K562 (cell line): ENCODE results near the gene NCKIPSD. TPM values are rescaled to one million over a fixed set of nuclear protein-coding genes. Genes with fewer than 3 reads are reported as not detected.

Experiments
- CXXC5 ChIP-seq: fragments of 250-450 bp; sonication (Bioruptor Pico); IDR thresholded peaks from 2 replicates; pipeline ENCODE4 v1.8.0; 2022; ENCODE audit warnings: inconsistent platforms, mild to moderate bottlenecking, moderate library complexity
- ETV1 ChIP-seq: fragments of 450-650 bp; conservative IDR thresholded peaks from 2 replicates; pipeline ENCODE4 v1.6.1; 2016; ENCODE audit warnings: missing genetic modification characterization, control low read depth, low read depth, missing compliant biosample characterization
- FUS ChIP-seq: fragments of 200-400 bp; formaldehyde crosslinking; optimal IDR thresholded peaks from 2 replicates; pipeline ENCODE3; 2017; ENCODE audit warnings: low read depth, low read length
- HDAC1 ChIP-seq, 2 experiments: fragments of 450-650 bp; IDR thresholded peaks; 2 replicates each; pipeline ENCODE4 v1.6.1; 2016 to 2017; ENCODE audit warnings: inconsistent platforms in 1 of 2, mild to moderate bottlenecking in 1 of 2, moderate library complexity in 1 of 2
- HDAC8 ChIP-seq: fragments of 450-650 bp; IDR thresholded peaks from 2 replicates; pipeline ENCODE4 v1.6.1; 2016; ENCODE audit warnings: mild to moderate bottlenecking, missing genetic modification characterization, moderate library complexity, missing compliant biosample characterization
- KDM2B ChIP-seq: fragments of 250-450 bp; sonication (Bioruptor Pico); IDR thresholded peaks from 2 replicates; pipeline ENCODE4 v1.8.0; 2021; ENCODE audit warnings: mild to moderate bottlenecking, moderate library complexity
- NR2C2 ChIP-seq, 2 experiments: fragments of 200-800 bp in 1 of 2; sonication (Bioruptor generic) in 1 of 2; sonication (generic) in 1 of 2; formaldehyde crosslinking in 1 of 2; IDR thresholded peaks; 2 replicates each; pipeline versions ENCODE4 v1.6.1 to v1.8.0; 2016 to 2022; ENCODE audit warnings: mild to moderate bottlenecking in 1 of 2, missing compliant biosample characterization in 1 of 2, missing genetic modification characterization in 1 of 2, missing genetic modification reagents in 1 of 2
- RHOXF2B ChIP-seq: fragments of 250-450 bp; sonication (Bioruptor Pico); conservative IDR thresholded peaks from 2 replicates; pipeline ENCODE4 v1.5.1; 2021
- TEAD2 ChIP-seq: fragments of 450-650 bp; IDR thresholded peaks from 2 replicates; pipeline ENCODE4 v1.6.1; 2016; ENCODE audit warnings: missing genetic modification characterization, control low read depth, missing compliant biosample characterization
- TRIM24 ChIP-seq, 2 experiments: fragments of 450-650 bp; IDR thresholded peaks; 2 replicates each; pipeline ENCODE4 v1.6.1; 2016
- ZBTB17 ChIP-seq: fragments of 450-650 bp; formaldehyde crosslinking; IDR thresholded peaks from 2 replicates; pipeline ENCODE4 v1.4.0; 2020; ENCODE audit warnings: mild to moderate bottlenecking
- ZC3H8 ChIP-seq: fragments of 450-650 bp; IDR thresholded peaks from 2 replicates; pipeline ENCODE4 v1.6.1; 2017
- polyA plus RNA-seq, 8 experiments: library from polyadenylated mRNA; depleted of rRNA in 4 of 8; stranded (reverse) in 5 of 8; unstranded in 3 of 8; fragments of >200 nt; fragmentation: Nextera tagmentation in 2 of 8; fragmentation: Illumina TruSeq in 1 of 8; extraction: Ambion mirVana in 2 of 8; extraction: Trizol in 1 of 8; gene quantifications; 2 replicates each; pipeline versions ENCODE4 v1.2.1 to v1.2.3, GENCODE V29; 2011 to 2014; ENCODE audit warnings: inconsistent platforms in 1 of 8, missing spikeins in 1 of 8
- total RNA-seq, 7 experiments: library from RNA; depleted of rRNA in 6 of 7; stranded (reverse); fragments of >200 nt in 6 of 7; fragmentation: Illumina TruSeq in 2 of 7; extraction: Trizol in 2 of 7; gene quantifications; 2 replicates each; pipeline versions ENCODE4 v1.2.1 to v1.2.3, GENCODE V29; 2011 to 2021; ENCODE audit warnings: low replicate concordance in 1 of 7
- TF ChIP-seq, protein P1 (sequence below): fragments of 200-600 bp; sonication (generic); IDR thresholded peaks from one replicate; pipeline ENCODE4 v1.6.1; 2012; ENCODE audit warnings: mild to moderate bottlenecking, low read depth, low read length, inconsistent platforms
- TF ChIP-seq, protein P2 (sequence below): fragments of 250-450 bp; sonication (Bioruptor Pico); IDR thresholded peaks from 2 replicates; pipeline ENCODE4 v1.5.0; 2020; ENCODE audit warnings: mild to moderate bottlenecking
- TF ChIP-seq, protein P3 (sequence below): fragments of 450-650 bp; IDR thresholded peaks from 2 replicates; pipeline ENCODE4 v1.6.1; 2016; ENCODE audit warnings: low read depth, mild to moderate bottlenecking, moderate library complexity

NCKIPSD gene
- total and polyA plus RNA-seq, 9 of the 15 experiments (the other 6 are each of a cell fraction or from before 2014, with no cell fraction given): 0.49 to 24.4 (median 12.3) TPM

DNA sequence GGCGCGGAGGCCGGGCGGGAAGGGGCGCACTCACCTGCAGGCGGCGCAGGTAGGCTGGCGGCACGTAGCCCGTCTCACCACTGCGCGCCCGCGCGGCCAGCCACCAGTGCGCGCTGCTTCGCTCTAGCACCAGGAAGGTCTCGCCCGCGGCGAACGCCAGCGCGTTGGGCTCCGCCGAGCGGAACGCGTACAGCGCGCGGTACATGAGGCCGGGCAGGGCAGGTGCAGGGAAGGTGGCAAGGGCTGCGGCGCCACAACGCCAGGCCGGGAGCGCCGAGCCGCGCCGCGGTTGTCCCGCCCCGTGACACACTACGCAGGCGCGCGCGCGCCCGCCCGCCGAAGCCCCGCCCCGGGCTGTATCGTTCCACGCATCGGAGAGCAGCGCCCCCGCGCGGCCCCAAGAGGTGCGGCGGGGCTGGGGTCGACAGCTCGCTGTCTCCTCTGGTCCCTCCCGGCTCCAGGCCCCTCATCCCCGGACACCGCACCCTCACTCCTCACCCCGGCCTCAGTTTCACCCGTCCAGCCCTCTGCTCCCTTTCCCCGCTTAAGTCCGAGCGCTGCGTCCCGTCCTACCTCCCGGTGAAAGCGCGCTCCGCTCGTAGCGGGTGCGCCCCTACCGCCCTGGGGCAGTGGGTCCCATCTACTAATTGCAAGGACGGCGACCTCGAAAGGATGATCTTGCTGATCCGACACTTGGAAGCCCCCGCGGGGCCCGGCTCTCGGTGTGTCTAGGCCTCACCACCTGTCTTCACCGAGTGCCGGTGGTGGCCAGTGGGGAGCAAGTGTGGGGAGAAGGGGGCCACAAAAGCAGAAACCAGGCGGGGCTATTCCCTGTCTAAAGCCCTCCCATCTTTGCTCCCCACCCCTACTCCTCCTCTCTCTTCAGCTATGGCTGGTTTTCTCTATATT is at the start of gene NCKIPSD (continued):
- no peak for TF ChIP-seq ETV1
- TF ChIP-seq NR2C2 (CRISPR knock-in tag; IDR thresholded peaks at IDR 0.05): no peak
- TF ChIP-seq NR2C2 (tag; IDR thresholded peaks at IDR 0.05): no peak
- TF ChIP-seq FUS: no peak
- no peak for TF ChIP-seq TRIM24 (IDR thresholded peaks at IDR 0.05)
- no peak for TF ChIP-seq TEAD2 (tag)
- peak; percentile 85 for TF ChIP-seq CXXC5 (CRISPR knock-in tag)
- TF ChIP-seq HDAC8: no peak
- peak; percentile 81 for TF ChIP-seq ZBTB17 (CRISPR knock-in tag)
- TF ChIP-seq ZC3H8: no peak
- peak in 1 of 2 experiments; percentile 48; a peak in 2 of 4 replicates for TF ChIP-seq HDAC1 (IDR thresholded peaks at IDR 0.05)
- TF ChIP-seq KDM2B (CRISPR knock-in tag): no peak
- TF ChIP-seq, protein P1, sequence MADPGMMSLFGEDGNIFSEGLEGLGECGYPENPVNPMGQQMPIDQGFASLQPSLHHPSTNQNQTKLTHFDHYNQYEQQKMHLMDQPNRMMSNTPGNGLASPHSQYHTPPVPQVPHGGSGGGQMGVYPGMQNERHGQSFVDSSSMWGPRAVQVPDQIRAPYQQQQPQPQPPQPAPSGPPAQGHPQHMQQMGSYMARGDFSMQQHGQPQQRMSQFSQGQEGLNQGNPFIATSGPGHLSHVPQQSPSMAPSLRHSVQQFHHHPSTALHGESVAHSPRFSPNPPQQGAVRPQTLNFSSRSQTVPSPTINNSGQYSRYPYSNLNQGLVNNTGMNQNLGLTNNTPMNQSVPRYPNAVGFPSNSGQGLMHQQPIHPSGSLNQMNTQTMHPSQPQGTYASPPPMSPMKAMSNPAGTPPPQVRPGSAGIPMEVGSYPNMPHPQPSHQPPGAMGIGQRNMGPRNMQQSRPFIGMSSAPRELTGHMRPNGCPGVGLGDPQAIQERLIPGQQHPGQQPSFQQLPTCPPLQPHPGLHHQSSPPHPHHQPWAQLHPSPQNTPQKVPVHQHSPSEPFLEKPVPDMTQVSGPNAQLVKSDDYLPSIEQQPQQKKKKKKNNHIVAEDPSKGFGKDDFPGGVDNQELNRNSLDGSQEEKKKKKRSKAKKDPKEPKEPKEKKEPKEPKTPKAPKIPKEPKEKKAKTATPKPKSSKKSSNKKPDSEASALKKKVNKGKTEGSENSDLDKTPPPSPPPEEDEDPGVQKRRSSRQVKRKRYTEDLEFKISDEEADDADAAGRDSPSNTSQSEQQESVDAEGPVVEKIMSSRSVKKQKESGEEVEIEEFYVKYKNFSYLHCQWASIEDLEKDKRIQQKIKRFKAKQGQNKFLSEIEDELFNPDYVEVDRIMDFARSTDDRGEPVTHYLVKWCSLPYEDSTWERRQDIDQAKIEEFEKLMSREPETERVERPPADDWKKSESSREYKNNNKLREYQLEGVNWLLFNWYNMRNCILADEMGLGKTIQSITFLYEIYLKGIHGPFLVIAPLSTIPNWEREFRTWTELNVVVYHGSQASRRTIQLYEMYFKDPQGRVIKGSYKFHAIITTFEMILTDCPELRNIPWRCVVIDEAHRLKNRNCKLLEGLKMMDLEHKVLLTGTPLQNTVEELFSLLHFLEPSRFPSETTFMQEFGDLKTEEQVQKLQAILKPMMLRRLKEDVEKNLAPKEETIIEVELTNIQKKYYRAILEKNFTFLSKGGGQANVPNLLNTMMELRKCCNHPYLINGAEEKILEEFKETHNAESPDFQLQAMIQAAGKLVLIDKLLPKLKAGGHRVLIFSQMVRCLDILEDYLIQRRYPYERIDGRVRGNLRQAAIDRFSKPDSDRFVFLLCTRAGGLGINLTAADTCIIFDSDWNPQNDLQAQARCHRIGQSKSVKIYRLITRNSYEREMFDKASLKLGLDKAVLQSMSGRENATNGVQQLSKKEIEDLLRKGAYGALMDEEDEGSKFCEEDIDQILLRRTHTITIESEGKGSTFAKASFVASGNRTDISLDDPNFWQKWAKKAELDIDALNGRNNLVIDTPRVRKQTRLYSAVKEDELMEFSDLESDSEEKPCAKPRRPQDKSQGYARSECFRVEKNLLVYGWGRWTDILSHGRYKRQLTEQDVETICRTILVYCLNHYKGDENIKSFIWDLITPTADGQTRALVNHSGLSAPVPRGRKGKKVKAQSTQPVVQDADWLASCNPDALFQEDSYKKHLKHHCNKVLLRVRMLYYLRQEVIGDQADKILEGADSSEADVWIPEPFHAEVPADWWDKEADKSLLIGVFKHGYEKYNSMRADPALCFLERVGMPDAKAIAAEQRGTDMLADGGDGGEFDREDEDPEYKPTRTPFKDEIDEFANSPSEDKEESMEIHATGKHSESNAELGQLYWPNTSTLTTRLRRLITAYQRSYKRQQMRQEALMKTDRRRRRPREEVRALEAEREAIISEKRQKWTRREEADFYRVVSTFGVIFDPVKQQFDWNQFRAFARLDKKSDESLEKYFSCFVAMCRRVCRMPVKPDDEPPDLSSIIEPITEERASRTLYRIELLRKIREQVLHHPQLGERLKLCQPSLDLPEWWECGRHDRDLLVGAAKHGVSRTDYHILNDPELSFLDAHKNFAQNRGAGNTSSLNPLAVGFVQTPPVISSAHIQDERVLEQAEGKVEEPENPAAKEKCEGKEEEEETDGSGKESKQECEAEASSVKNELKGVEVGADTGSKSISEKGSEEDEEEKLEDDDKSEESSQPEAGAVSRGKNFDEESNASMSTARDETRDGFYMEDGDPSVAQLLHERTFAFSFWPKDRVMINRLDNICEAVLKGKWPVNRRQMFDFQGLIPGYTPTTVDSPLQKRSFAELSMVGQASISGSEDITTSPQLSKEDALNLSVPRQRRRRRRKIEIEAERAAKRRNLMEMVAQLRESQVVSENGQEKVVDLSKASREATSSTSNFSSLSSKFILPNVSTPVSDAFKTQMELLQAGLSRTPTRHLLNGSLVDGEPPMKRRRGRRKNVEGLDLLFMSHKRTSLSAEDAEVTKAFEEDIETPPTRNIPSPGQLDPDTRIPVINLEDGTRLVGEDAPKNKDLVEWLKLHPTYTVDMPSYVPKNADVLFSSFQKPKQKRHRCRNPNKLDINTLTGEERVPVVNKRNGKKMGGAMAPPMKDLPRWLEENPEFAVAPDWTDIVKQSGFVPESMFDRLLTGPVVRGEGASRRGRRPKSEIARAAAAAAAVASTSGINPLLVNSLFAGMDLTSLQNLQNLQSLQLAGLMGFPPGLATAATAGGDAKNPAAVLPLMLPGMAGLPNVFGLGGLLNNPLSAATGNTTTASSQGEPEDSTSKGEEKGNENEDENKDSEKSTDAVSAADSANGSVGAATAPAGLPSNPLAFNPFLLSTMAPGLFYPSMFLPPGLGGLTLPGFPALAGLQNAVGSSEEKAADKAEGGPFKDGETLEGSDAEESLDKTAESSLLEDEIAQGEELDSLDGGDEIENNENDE: no peak
- TF ChIP-seq RHOXF2B (CRISPR knock-in tag): no peak
- TF ChIP-seq, protein P2, sequence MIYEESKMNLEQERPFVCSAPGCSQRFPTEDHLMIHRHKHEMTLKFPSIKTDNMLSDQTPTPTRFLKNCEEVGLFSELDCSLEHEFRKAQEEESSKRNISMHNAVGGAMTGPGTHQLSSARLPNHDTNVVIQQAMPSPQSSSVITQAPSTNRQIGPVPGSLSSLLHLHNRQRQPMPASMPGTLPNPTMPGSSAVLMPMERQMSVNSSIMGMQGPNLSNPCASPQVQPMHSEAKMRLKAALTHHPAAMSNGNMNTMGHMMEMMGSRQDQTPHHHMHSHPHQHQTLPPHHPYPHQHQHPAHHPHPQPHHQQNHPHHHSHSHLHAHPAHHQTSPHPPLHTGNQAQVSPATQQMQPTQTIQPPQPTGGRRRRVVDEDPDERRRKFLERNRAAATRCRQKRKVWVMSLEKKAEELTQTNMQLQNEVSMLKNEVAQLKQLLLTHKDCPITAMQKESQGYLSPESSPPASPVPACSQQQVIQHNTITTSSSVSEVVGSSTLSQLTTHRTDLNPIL (CRISPR knock-in tag): no peak
- TF ChIP-seq, protein P3, sequence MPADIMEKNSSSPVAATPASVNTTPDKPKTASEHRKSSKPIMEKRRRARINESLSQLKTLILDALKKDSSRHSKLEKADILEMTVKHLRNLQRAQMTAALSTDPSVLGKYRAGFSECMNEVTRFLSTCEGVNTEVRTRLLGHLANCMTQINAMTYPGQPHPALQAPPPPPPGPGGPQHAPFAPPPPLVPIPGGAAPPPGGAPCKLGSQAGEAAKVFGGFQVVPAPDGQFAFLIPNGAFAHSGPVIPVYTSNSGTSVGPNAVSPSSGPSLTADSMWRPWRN: no peak
